Nephron progenitor cell (in vitro differentiated cells): ENCODE results near the gene SLX4IP.

Experiments
- DNase-seq: peaks from one replicate; pipeline ENCODE4 v3.0.0; 2021
- H3K27ac Mint-ChIP-seq: 2 replicates; pipeline ENCODE4 v1.8.0; 2021; ENCODE audit warnings: mild to moderate bottlenecking, moderate library complexity, mixed read lengths
- H3K27me3 Mint-ChIP-seq: 2 replicates; pipeline ENCODE4 v1.8.0; 2021; ENCODE audit warnings: mild to moderate bottlenecking, low read depth, mixed read lengths; ENCODE audit not compliant: poor library complexity
- H3K36me3 Mint-ChIP-seq: 2 replicates; pipeline ENCODE4 v1.8.0; 2021; ENCODE audit warnings: low read depth, mixed read lengths
- H3K4me1 Mint-ChIP-seq: 2 replicates; pipeline ENCODE4 v1.8.0; 2021; ENCODE audit warnings: mixed read lengths
- H3K4me3 Mint-ChIP-seq: 2 replicates; pipeline ENCODE4 v1.8.0; 2021; ENCODE audit warnings: mild to moderate bottlenecking, moderate library complexity, mixed read lengths
- H3K9me3 Mint-ChIP-seq: 2 replicates; pipeline ENCODE4 v1.8.0; 2021; ENCODE audit warnings: mild to moderate bottlenecking, moderate library complexity, mixed read lengths
- CTCF ChIP-seq: fragments of 200-600 bp; sonication (generic); IDR thresholded peaks from 2 replicates; pipeline ENCODE4 v1.5.0; 2021; ENCODE audit warnings: antibody characterized with exemption

SLX4IP gene

GRCh38 chr20:10549511-10549910, 114.4 kb downstream of the SLX4IP start:
- no peaks in the 10 kb centered on the region for H3K9me3 Mint-ChIP-seq
- H3K4me1 Mint-ChIP-seq: peaks cover 73% of the 10 kb centered on the region

GRCh38 chr20:10550204-10551118, 115.4 kb downstream of the SLX4IP start:
- Mint-ChIP-seq H3K4me3 (no peak overlapping the region), H3K27me3 (peaks cover 3% of the 10 kb centered on the region), H3K27ac (no peak overlapping the region), H3K9me3 (no peaks in the 10 kb centered on the region), H3K36me3 (no peaks in the 10 kb centered on the region), H3K4me1 (peaks cover 73% of the 10 kb centered on the region)
- DNase-seq: no peak
- TF ChIP-seq CTCF: no peak

More at GRCh38 chr20:10549511-10549910, 114.4 kb downstream of the SLX4IP start:
- no peak for TF ChIP-seq CTCF
- no peak for DNase-seq
- Mint-ChIP-seq H3K27me3 (peaks cover 3% of the 10 kb centered on the region), H3K36me3 (no peaks in the 10 kb centered on the region), H3K4me3 (no peak overlapping the region), H3K27ac (no peak overlapping the region)

GRCh38 chr20:10551732-10552724, 116.9 kb downstream of the SLX4IP start:
- peaks cover 74% of the 10 kb centered on the region for H3K4me1 Mint-ChIP-seq
- no peak for TF ChIP-seq CTCF
- DNase-seq: peak; percentile 38
- no peaks in the 10 kb centered on the region for H3K36me3 Mint-ChIP-seq
- H3K4me3 Mint-ChIP-seq: no peak overlapping the region
- H3K27me3 Mint-ChIP-seq: peaks cover 3% of the 10 kb centered on the region
- H3K27ac Mint-ChIP-seq: peak overlapping the region; percentile 74
- H3K9me3 Mint-ChIP-seq: no peaks in the 10 kb centered on the region

GRCh38 chr20:10553326-10553984, 118.3 kb downstream of the SLX4IP start:
- H3K27ac Mint-ChIP-seq: no peak overlapping the region
- peaks cover 78% of the 10 kb centered on the region for H3K4me1 Mint-ChIP-seq
- H3K9me3 Mint-ChIP-seq: no peaks in the 10 kb centered on the region
- no peaks in the 10 kb centered on the region for H3K36me3 Mint-ChIP-seq
- DNase-seq: peak; percentile 61
- no peak overlapping the region for H3K4me3 Mint-ChIP-seq
- peak; percentile 85 for TF ChIP-seq CTCF
- H3K27me3 Mint-ChIP-seq: peaks cover 3% of the 10 kb centered on the region

- no peaks in the 10 kb centered on the region for H3K9me3 Mint-ChIP-seq
- H3K36me3 Mint-ChIP-seq: no peaks in the 10 kb centered on the region
- H3K4me3 Mint-ChIP-seq: no peak overlapping the region
- H3K27me3 Mint-ChIP-seq: peaks cover 3% of the 10 kb centered on the region
- H3K27ac Mint-ChIP-seq: no peak overlapping the region
- DNase-seq: no peak
- H3K4me1 Mint-ChIP-seq: peaks cover 78% of the 10 kb centered on the region
- TF ChIP-seq CTCF: no peak
These were observed 119.2 kb downstream of the SLX4IP start for GRCh38 chr20:10554285-10554684.
